HepG2 (cell line): ENCODE measurements around the gene MCM3. TPM values are rescaled to one million over a fixed set of nuclear protein-coding genes. Genes with fewer than 3 reads are reported as not detected.
A peak's percentile ranks its signal among the peaks of the same experiment; 100 is the strongest.

ENCODE experiments used
- ARHGAP35 ChIP-seq: sonication (generic); formaldehyde crosslinking; IDR thresholded peaks from 2 replicates; pipeline ENCODE4 v1.9.0; 2022; ENCODE audit warnings: mild to moderate bottlenecking, inconsistent platforms, moderate library complexity, missing genetic modification reagents, borderline replicate concordance
- BCLAF1 ChIP-seq: fragments of 450-650 bp; IDR thresholded peaks from 2 replicates; pipeline ENCODE4 v1.6.1; 2017; ENCODE audit warnings: mild to moderate bottlenecking
- CERS6 ChIP-seq: sonication (generic); formaldehyde crosslinking; IDR thresholded peaks from 2 replicates; pipeline ENCODE4 v1.5.0; 2020; ENCODE audit warnings: missing genetic modification reagents
- GATA4 ChIP-seq: sonication (generic); IDR thresholded peaks from 2 replicates; pipeline ENCODE4 v1.6.1; 2016; ENCODE audit warnings: antibody characterized with exemption, low read depth, borderline replicate concordance
- HES4 ChIP-seq: sonication (generic); formaldehyde crosslinking; IDR thresholded peaks from 2 replicates; pipeline ENCODE4 v1.9.0; 2021; ENCODE audit warnings: mild to moderate bottlenecking, missing genetic modification reagents, borderline replicate concordance
- HIC2 ChIP-seq: sonication (generic); formaldehyde crosslinking; IDR thresholded peaks from 2 replicates; pipeline ENCODE4 v1.9.0; 2022; ENCODE audit warnings: low read depth, missing genetic modification reagents
- HMGA1 ChIP-seq: sonication (generic); formaldehyde crosslinking; conservative IDR thresholded peaks from 2 replicates; pipeline ENCODE4 v1.4.0; 2020; ENCODE audit warnings: missing genetic modification reagents
- HNF4A ChIP-seq: sonication (generic); formaldehyde crosslinking; IDR thresholded peaks from 2 replicates; pipeline ENCODE4 v1.4.0; 2020; ENCODE audit warnings: missing genetic modification reagents
- IKZF5 ChIP-seq: IDR thresholded peaks from 2 replicates; pipeline ENCODE4 v1.6.1; 2018; ENCODE audit warnings: missing genetic modification reagents, mild to moderate bottlenecking, missing compliant biosample characterization
- STAT6 ChIP-seq: sonication (generic); formaldehyde crosslinking; IDR thresholded peaks from 2 replicates; pipeline ENCODE4 v1.4.0; 2020; ENCODE audit warnings: missing genetic modification reagents, mild to moderate bottlenecking, borderline replicate concordance
- ZBTB26 ChIP-seq: IDR thresholded peaks from 2 replicates; pipeline ENCODE4 v1.6.1; 2016; ENCODE audit warnings: missing compliant biosample characterization, missing genetic modification reagents, borderline replicate concordance
- ZMYM2 ChIP-seq: sonication (generic); formaldehyde crosslinking; IDR thresholded peaks from 2 replicates; pipeline ENCODE4 v1.8.0; 2022; ENCODE audit warnings: mild to moderate bottlenecking, missing genetic modification reagents
- ZNF235 ChIP-seq: sonication (generic); formaldehyde crosslinking; IDR thresholded peaks from 2 replicates; pipeline ENCODE4 v1.8.1; 2023; ENCODE audit warnings: mild to moderate bottlenecking, missing genetic modification reagents, borderline replicate concordance
- ZNF446 ChIP-seq: sonication (generic); formaldehyde crosslinking; IDR thresholded peaks from 2 replicates; pipeline ENCODE4 v1.5.0; 2020; ENCODE audit warnings: mild to moderate bottlenecking, missing genetic modification reagents
- ZNF607 ChIP-seq: sonication (generic); formaldehyde crosslinking; IDR thresholded peaks from 2 replicates; pipeline ENCODE4 v1.5.1; 2020; ENCODE audit warnings: missing genetic modification reagents, mild to moderate bottlenecking, borderline replicate concordance
- ZNF816 ChIP-seq: sonication (generic); formaldehyde crosslinking; IDR thresholded peaks from 2 replicates; pipeline ENCODE4 v1.8.0; 2022; ENCODE audit warnings: missing genetic modification reagents, mild to moderate bottlenecking, borderline replicate concordance
- ZSCAN31 ChIP-seq: sonication (generic); formaldehyde crosslinking; IDR thresholded peaks from 2 replicates; pipeline ENCODE4 v1.5.0; 2020; ENCODE audit warnings: low read depth, mild to moderate bottlenecking, missing genetic modification reagents
- polyA plus RNA-seq, 8 experiments: library from polyadenylated mRNA; depleted of rRNA in 3 of 8; stranded (reverse) in 7 of 8; unstranded in 1 of 8; fragments of >200 nt; fragmentation: Illumina TruSeq in 4 of 8; extraction: Trizol in 4 of 8; gene quantifications; 2 replicates each; pipeline versions ENCODE4 v1.2.1 to v1.2.3, GENCODE V29; 2011 to 2016; ENCODE audit warnings: low read depth in 4 of 8, missing spikeins in 1 of 8, mixed read lengths in 1 of 8; ENCODE audit not compliant: insufficient read depth in 1 of 8
- total RNA-seq, 5 experiments: library from RNA; depleted of rRNA; stranded (reverse); fragments of >200 nt; fragmentation: Illumina TruSeq; extraction: Trizol; gene quantifications; 2 replicates each; pipeline ENCODE4 v1.2.3, GENCODE V29; 2016; ENCODE audit warnings: low read depth in 1 of 5

Gene MCM3
- total and polyA plus RNA-seq, 2 of the 13 experiments (the other 11 are each of a cell fraction or from before 2014, with no cell fraction given): 164 to 288 TPM

- peak; percentile 89 for TF ChIP-seq ZNF607 (CRISPR knock-in tag)
- peak; percentile 82 for TF ChIP-seq STAT6
- peak; percentile 9; the same call in 1 of the 2 replicates for TF ChIP-seq ZMYM2 (CRISPR knock-in tag)
- no peak for TF ChIP-seq CERS6 (CRISPR knock-in tag)
- peak; percentile 79; the same call in 1 of the 2 replicates for TF ChIP-seq ZNF446 (CRISPR knock-in tag)
- no peak; the same call in 1 of the 2 replicates for TF ChIP-seq ZNF235 (CRISPR knock-in tag)
- TF ChIP-seq BCLAF1: no peak
- TF ChIP-seq HNF4A (CRISPR knock-in tag): peak; percentile 48
- peak; percentile 97 for TF ChIP-seq ZSCAN31 (CRISPR knock-in tag)
- no peak for TF ChIP-seq GATA4
- peak; percentile 85; the same call in 1 of the 2 replicates for TF ChIP-seq HES4 (CRISPR knock-in tag)
- TF ChIP-seq ZNF816 (CRISPR knock-in tag): peak; percentile 89; the same call in 1 of the 2 replicates
- peak; percentile 71; the same call in 1 of the 2 replicates for TF ChIP-seq ARHGAP35 (CRISPR knock-in tag)
- TF ChIP-seq ZBTB26 (CRISPR knock-in tag): no peak; the same call in 1 of the 2 replicates
- no peak for TF ChIP-seq HIC2 (CRISPR knock-in tag)
- TF ChIP-seq HMGA1: no peak
- TF ChIP-seq IKZF5: peak; percentile 69
Measured at GRCh38 chr6:52284460-52285176, at the start of gene MCM3 (continued).
